AG04450 (cell line): ENCODE measurements around the gene CTXN1. TPM values are rescaled to one million over a fixed set of nuclear protein-coding genes. Genes with fewer than 3 reads are reported as not detected.
A peak's percentile ranks its signal among the peaks of the same experiment; 100 is the strongest.

Experiments
- CTCF ChIA-PET: fragments of 300-600, 350-600 bp; formaldehyde crosslinking; extraction: SDS; loops from one replicate; lab custom pipeline; 2022; ENCODE audit warnings: antibody characterized with exemption, inconsistent platforms; lab: Charles Lee
- POLR2A ChIA-PET: fragments of 350-600 bp; formaldehyde crosslinking; extraction: SDS; loops from one replicate; lab custom pipeline; 2021; ENCODE audit warnings: antibody characterized with exemption, inconsistent platforms; lab: Yijun Ruan, JAX
- DNase-seq: peaks from one replicate; pipeline ENCODE4 v3.0.0-alpha.2; 2011; ENCODE audit warnings: low read depth, low spot score
- H3K27ac ChIP-seq: one replicate; pipeline ENCODE4 v1.5.1; 2012; ENCODE audit warnings: low read depth, low read length, control low read depth
- H3K27me3 ChIP-seq: one replicate; pipeline ENCODE4 v1.6.0; 2012; ENCODE audit warnings: low read length; ENCODE audit not compliant: control insufficient read depth, insufficient read depth
- H3K4me3 ChIP-seq: 2 replicates; pipeline ENCODE4 v1.5.1; 2011; ENCODE audit warnings: mild to moderate bottlenecking, low read depth, low read length, control low read depth
- H3K9me3 ChIP-seq: 2 replicates; pipeline ENCODE4 v1.5.1; 2012; ENCODE audit warnings: low read length; ENCODE audit not compliant: control insufficient read depth, insufficient read depth
- polyA plus RNA-seq: library from polyadenylated mRNA; depleted of rRNA; stranded (reverse); fragments of >200 nt; gene quantifications from 2 replicates; pipeline ENCODE4 v1.2.3, GENCODE V29; 2011
- TF ChIP-seq, protein P1 (sequence below): IDR thresholded peaks from 2 replicates; pipeline ENCODE4 v1.5.1; 2011; ENCODE audit warnings: low read depth, low read length, control low read depth, inconsistent platforms

The CTXN1 gene
- polyA plus RNA-seq, 1 experiment: 0.95 TPM

DNA sequence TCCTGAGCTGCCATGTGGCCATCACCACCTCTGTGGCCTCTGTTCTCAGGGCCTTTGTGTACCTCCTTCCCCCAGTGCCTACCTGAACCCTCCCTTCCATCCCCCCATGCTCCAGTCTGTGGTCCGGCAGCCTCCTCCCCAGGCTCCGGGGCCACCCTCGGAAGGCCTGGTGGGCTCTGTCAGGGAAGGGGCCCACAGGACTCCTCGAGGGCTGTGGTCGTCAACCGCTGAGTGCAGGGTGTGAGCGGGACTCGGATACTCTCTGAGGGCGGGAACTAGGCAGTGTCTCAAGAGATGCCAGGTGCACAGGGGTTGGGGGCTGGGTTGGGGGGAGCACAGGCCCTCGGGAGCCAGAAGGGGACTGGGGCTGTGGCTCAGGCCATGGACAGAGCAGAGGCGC is 18.4 kb downstream of the CTXN1 start:
- H3K9me3 ChIP-seq: no peaks in the 10 kb centered on the region
- no peak overlapping the region for H3K27ac ChIP-seq
- ChIA-PET CTCF (interaction anchor here (0.7 kb wide), 1 partner anchor 8 kb away, joined by 3 read pairs; no protein-coding TSS in a partner anchor), POLR2A (interaction anchor here (0.7 to 2.7 kb wide), 2 partner anchors 12 to 32 kb away, joined by 7 to 17 read pairs; partner anchors contain the start of gene SNAPC2)
- no peak for DNase-seq
- H3K27me3 ChIP-seq: no peaks in the 10 kb centered on the region
- H3K4me3 ChIP-seq: no peak overlapping the region
- TF ChIP-seq, protein P1, sequence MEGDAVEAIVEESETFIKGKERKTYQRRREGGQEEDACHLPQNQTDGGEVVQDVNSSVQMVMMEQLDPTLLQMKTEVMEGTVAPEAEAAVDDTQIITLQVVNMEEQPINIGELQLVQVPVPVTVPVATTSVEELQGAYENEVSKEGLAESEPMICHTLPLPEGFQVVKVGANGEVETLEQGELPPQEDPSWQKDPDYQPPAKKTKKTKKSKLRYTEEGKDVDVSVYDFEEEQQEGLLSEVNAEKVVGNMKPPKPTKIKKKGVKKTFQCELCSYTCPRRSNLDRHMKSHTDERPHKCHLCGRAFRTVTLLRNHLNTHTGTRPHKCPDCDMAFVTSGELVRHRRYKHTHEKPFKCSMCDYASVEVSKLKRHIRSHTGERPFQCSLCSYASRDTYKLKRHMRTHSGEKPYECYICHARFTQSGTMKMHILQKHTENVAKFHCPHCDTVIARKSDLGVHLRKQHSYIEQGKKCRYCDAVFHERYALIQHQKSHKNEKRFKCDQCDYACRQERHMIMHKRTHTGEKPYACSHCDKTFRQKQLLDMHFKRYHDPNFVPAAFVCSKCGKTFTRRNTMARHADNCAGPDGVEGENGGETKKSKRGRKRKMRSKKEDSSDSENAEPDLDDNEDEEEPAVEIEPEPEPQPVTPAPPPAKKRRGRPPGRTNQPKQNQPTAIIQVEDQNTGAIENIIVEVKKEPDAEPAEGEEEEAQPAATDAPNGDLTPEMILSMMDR: no peak

DNA sequence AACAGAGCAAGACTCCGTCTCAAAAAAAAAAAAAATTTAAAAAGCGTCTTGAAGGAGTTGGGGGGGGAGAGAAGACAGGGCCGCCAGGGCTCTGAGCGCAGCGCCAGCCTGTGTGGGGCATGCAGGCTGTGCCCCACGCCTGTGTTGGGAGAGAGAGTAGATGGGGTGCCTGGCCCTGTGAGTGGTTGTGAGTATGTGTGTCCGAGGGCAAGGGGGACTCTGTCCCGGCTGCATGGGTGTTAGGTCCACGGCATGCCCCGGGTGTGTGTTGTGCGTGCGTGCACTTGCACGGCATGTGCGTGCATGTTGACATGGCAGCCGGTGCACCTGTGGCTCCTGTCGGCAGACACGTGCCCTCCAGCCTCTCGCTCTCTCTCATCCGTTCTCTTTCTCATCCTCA is 18.8 kb downstream of the CTXN1 start:
- no peaks in the 10 kb centered on the region for H3K9me3 ChIP-seq
- TF ChIP-seq, protein P1: no peak
- ChIA-PET CTCF (interaction anchor here (0.7 kb wide), 1 partner anchor 9 kb away, joined by 3 read pairs; no protein-coding TSS in a partner anchor), POLR2A (interaction anchor here (0.7 to 2.7 kb wide), 2 partner anchors 13 kb away, joined by 3 to 17 read pairs; partner anchors contain the start of gene SNAPC2)
- no peaks in the 10 kb centered on the region for H3K27me3 ChIP-seq
- no peak overlapping the region for H3K27ac ChIP-seq
- no peak overlapping the region for H3K4me3 ChIP-seq
- no peak for DNase-seq

DNA sequence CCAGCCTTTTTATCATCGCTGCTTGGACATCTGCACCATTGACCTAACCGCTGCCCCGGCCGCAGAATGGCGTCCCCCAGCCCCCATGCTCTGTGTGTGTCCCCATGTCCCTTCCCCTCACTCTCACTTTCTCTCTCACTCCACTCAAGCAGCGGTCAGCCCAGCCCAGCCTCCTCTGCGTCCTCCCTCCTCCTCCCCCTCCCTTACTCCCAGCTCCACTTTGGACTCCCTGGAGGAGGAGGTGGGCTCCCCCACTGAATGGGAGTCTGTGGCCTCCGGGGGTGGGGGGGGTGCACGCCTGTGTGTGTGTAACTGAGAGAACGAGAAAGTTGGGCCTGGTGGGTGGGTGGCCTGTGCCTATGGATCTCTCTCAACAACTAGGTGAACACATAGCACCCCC is 20.1 kb downstream of the CTXN1 start:
- DNase-seq: no peak
- ChIA-PET CTCF (interaction anchor here (0.7 kb wide), 1 partner anchor 37 kb away, joined by 4 read pairs; no protein-coding TSS in a partner anchor), POLR2A (interaction anchor here (0.6 kb wide), 1 partner anchor 348 kb away, joined by 8 read pairs; no protein-coding TSS in a partner anchor)
- H3K9me3 ChIP-seq: no peaks in the 10 kb centered on the region
- no peaks in the 10 kb centered on the region for H3K27me3 ChIP-seq
- TF ChIP-seq, protein P1: no peak
- H3K27ac ChIP-seq: no peak overlapping the region
- H3K4me3 ChIP-seq: no peak overlapping the region

DNA sequence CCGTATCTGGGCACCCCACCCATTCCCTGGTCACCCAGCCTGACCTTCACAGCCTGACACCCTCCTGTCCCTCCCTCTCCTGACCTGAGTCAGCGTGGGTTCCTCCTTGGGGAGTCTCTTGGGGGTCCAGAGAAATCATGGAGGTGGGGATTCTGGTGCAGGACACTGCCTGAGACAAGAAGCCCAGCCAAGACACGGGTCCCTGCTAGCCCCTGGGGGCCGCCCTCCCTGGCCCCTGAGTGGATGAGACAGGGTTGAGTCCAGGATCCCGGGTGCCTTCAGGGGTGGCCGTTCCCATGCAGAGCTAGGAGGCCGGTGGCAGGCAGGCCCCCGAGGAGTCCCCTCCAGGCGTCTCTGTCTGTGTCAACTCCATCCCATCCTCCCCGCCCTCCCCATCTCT is 20.7 kb downstream of the CTXN1 start:
- peak overlapping the region; percentile 83 for H3K4me3 ChIP-seq
- POLR2A ChIA-PET: interaction anchor here (0.6 kb wide), 1 partner anchor 348 kb away, joined by 8 read pairs; no protein-coding TSS in a partner anchor
- DNase-seq: no peak
- CTCF ChIA-PET: interaction anchor here (0.7 kb wide), 1 partner anchor 37 kb away, joined by 4 read pairs; no protein-coding TSS in a partner anchor
- H3K27ac ChIP-seq: no peak overlapping the region
- no peaks in the 10 kb centered on the region for H3K27me3 ChIP-seq
- TF ChIP-seq, protein P1: no peak
- no peaks in the 10 kb centered on the region for H3K9me3 ChIP-seq
